CD14-positive monocyte (primary cell): ENCODE data around the gene LCOR. TPM values are rescaled to one million over a fixed set of nuclear protein-coding genes. Genes with fewer than 3 reads are reported as not detected.

Experiments used
- DNase-seq, 3 donors: peaks; one replicate each; pipeline ENCODE4 v3.0.0-alpha.2; 2011 to 2022
- H2AFZ ChIP-seq: 2 replicates; pipeline ENCODE4 v1.6.0; 2012; ENCODE audit warnings: mild to moderate bottlenecking, low read depth, low read length, inconsistent platforms; ENCODE audit not compliant: insufficient read depth, poor library complexity, severe bottlenecking
- H3K27ac ChIP-seq, 2 donors: 1 replicate in 1 of 2; 2 replicates in 1 of 2; pipeline ENCODE4 v1.5.1; 2012 to 2013; ENCODE audit warnings: low read length in 2 of 2, control low read depth in 1 of 2, inconsistent platforms in 1 of 2, low read depth in 1 of 2, mild to moderate bottlenecking in 1 of 2
- H3K27me3 ChIP-seq, 2 donors: one replicate each; pipeline versions ENCODE4 v1.6.0 to v1.6.1; 2011 to 2013; ENCODE audit warnings: low read length in 2 of 2; ENCODE audit not compliant: control insufficient read depth in 2 of 2, insufficient read depth in 2 of 2
- H3K36me3 ChIP-seq, 2 donors: replicated peaks in 1 of 2; 1 replicate in 1 of 2; 2 replicates in 1 of 2; pipeline versions ENCODE4 v1.5.1 to v1.6.1; 2012 to 2013; ENCODE audit warnings: low read length in 2 of 2, control low read depth in 1 of 2, inconsistent platforms in 1 of 2, mild to moderate bottlenecking in 1 of 2; ENCODE audit not compliant: insufficient read depth in 2 of 2, control insufficient read depth in 1 of 2
- H3K4me1 ChIP-seq, 2 donors: 1 replicate in 1 of 2; 2 replicates in 1 of 2; pipeline versions ENCODE4 v1.5.1 to v1.6.1; 2012 to 2013; ENCODE audit warnings: low read length in 2 of 2, control low read depth in 1 of 2, inconsistent platforms in 1 of 2, mild to moderate bottlenecking in 1 of 2, moderate library complexity in 1 of 2; ENCODE audit not compliant: insufficient read depth in 2 of 2, control insufficient read depth in 1 of 2
- H3K4me2 ChIP-seq: replicated peaks from 2 replicates; pipeline ENCODE3; 2012; ENCODE audit warnings: low read length, moderate library complexity, mild to moderate bottlenecking; ENCODE audit not compliant: poor library complexity, severe bottlenecking; ENCODE audit errors: extremely low read depth
- H3K4me3 ChIP-seq, 3 experiments: fragments of 200-600 bp in 1 of 3; sonication (generic) in 1 of 3; replicated peaks in 1 of 3; 1 replicate in 2 of 3; 2 replicates in 1 of 3; pipeline ENCODE4 v1.5.1; 2011 to 2013; ENCODE audit warnings: low read length in 3 of 3, mild to moderate bottlenecking in 3 of 3, control low read depth in 2 of 3, low read depth in 2 of 3, inconsistent platforms in 1 of 3, moderate library complexity in 1 of 3
- H3K79me2 ChIP-seq: 2 replicates; pipeline ENCODE4 v1.6.0; 2012; ENCODE audit warnings: mild to moderate bottlenecking, control low read depth, inconsistent platforms, low read length, moderate library complexity; ENCODE audit not compliant: insufficient read depth
- H3K9ac ChIP-seq: 2 replicates; pipeline ENCODE4 v1.6.0; 2017; ENCODE audit warnings: low read length, mild to moderate bottlenecking; ENCODE audit not compliant: insufficient read depth, poor library complexity, severe bottlenecking
- H3K9me3 ChIP-seq, 2 donors: replicated peaks in 1 of 2; 1 replicate in 1 of 2; 2 replicates in 1 of 2; pipeline versions ENCODE4 v1.5.1 to v1.6.1; 2012 to 2013; ENCODE audit warnings: low read length in 2 of 2, control low read depth in 1 of 2; ENCODE audit not compliant: control insufficient read depth in 1 of 2, insufficient read depth in 1 of 2
- H4K20me1 ChIP-seq: 2 replicates; pipeline ENCODE4 v1.6.0; 2012; ENCODE audit warnings: mild to moderate bottlenecking, low read length, control low read depth, moderate library complexity; ENCODE audit not compliant: insufficient read depth
- H3K27ac Mint-ChIP-seq, 7 donors: one replicate each; pipeline ENCODE4 v1.8.0; 2020; ENCODE audit warnings: mild to moderate bottlenecking in 7 of 7, mixed read lengths in 7 of 7, moderate library complexity in 6 of 7, inconsistent platforms in 2 of 7
- H3K27me3 Mint-ChIP-seq, 3 donors: one replicate each; pipeline ENCODE4 v1.8.0; 2021 to 2022; ENCODE audit warnings: low read depth in 3 of 3, mild to moderate bottlenecking in 3 of 3, mixed read lengths in 3 of 3, moderate library complexity in 3 of 3, inconsistent platforms in 1 of 3
- H3K36me3 Mint-ChIP-seq, 2 donors: one replicate each; pipeline ENCODE4 v1.8.0; 2020; ENCODE audit warnings: mixed read lengths in 2 of 2, inconsistent platforms in 1 of 2, mild to moderate bottlenecking in 1 of 2
- H3K4me1 Mint-ChIP-seq: one replicate; pipeline ENCODE4 v1.8.0; 2020; ENCODE audit warnings: mild to moderate bottlenecking, mixed read lengths
- H3K4me3 Mint-ChIP-seq, 2 donors: one replicate each; pipeline ENCODE4 v1.8.0; 2020; ENCODE audit warnings: mild to moderate bottlenecking in 2 of 2, mixed read lengths in 2 of 2, moderate library complexity in 1 of 2
- H3K9me3 Mint-ChIP-seq, 7 donors: one replicate each; pipeline ENCODE4 v1.8.0; 2020 to 2022; ENCODE audit warnings: mixed read lengths in 7 of 7, mild to moderate bottlenecking in 6 of 7, moderate library complexity in 6 of 7, inconsistent platforms in 2 of 7
- WGBS: methylation state at CpG from one replicate; pipeline ENCODE4 v1.1.5; 2013; ENCODE audit warnings: missing lambda C conversion rate; ENCODE audit not compliant: insufficient coverage; 5-methylcytosine and 5-hydroxymethylcytosine counted together
- intact Hi-C, 2 donors: fragments of 100-400 bp; cut with micrococcal nuclease; formaldehyde crosslinking; loops; one replicate each; pipeline versions ENCODE4 v1.15.0 to v1.15.1; 2023
- polyA plus RNA-seq, 3 donors: library from polyadenylated mRNA; depleted of rRNA in 1 of 3; unstranded in 2 of 3; stranded (reverse) in 1 of 3; fragments of 300-500 nt in 2 of 3; fragments of >200 nt in 1 of 3; fragmentation: Illumina TruSeq in 2 of 3; gene quantifications; 1 replicate in 2 of 3; 2 replicates in 1 of 3; pipeline ENCODE4 v1.2.3, GENCODE V29; 2012 to 2021
- TF ChIP-seq, protein P1 (sequence below): fragments of 200-600 bp; IDR thresholded peaks from one replicate; pipeline ENCODE4 v1.8.0; 2022; ENCODE audit warnings: antibody characterized with exemption, mild to moderate bottlenecking

Gene LCOR
- polyA plus RNA-seq, 3 donors, result 5.7 to 11.8 (median 10.0) TPM

DNA sequence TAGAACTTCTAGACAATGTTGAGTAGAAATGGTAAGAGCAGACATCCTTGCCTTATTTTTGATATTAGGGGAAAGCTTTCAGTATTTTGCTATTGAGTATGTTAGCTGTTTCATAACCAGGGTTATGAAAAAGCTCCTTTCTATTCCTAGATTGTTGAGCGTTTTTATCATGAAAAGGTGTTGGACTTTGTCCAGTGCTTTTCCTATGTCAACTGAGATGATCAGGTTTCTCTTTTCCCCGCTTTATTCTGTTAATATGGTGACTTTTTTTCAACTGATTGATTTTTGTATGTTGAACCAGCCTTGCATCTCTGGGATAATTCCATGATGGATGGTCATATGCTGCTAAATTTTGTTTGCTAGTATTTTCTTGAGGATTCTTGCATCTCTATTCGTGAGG lies 58.5 kb downstream of the LCOR start:
- H3K27ac Mint-ChIP-seq, result no peak overlapping the region

DNA sequence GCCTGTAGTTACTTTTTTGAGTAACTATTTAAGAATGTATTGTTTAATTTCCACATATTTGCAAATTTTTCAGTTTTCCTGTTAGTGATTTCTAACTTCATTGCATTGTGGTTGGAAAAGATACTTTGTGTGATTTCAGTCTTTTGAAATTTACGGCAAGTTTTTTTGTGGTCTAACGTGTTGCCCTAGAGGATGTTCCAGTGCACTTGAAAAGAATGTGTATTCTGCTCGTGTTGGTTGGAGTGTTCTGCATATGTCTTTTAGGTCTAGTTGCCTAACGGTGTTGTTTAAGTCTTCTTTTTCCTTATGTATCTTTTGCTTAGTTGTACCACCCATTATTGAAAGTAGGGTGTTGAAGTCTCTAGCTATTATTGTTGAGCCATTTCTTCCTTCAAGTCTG lies 59.7 kb downstream of the LCOR start:
- peaks cover 98% of the 10 kb centered on the region for H3K79me2 ChIP-seq
- intact Hi-C loops, result no loop called here
- no peak overlapping the region for H3K4me2 ChIP-seq
- H3K4me1 ChIP-seq, result peaks cover 3 to 10% of the 10 kb centered on the region in 2 donors
- H2AFZ ChIP-seq, result no peak overlapping the region
- WGBS, result 88% methylated on average over 3 of the region's 4 CpGs
- H4K20me1 ChIP-seq, result peaks cover 98% of the 10 kb centered on the region
- Mint-ChIP-seq H3K27me3 (no peaks in the 10 kb centered on the region), H3K36me3 (peaks cover 20 to 34% of the 10 kb centered on the region in 2 donors), H3K27ac (no peak overlapping the region), H3K4me1 (peaks cover 16% of the 10 kb centered on the region), H3K9me3 (peaks cover 0 to 8% (median 0%) of the 10 kb centered on the region in 7 donors), H3K4me3 (no peak overlapping the region)
- H3K36me3 ChIP-seq, result peaks cover 9 to 25% of the 10 kb centered on the region in 2 donors
- TF ChIP-seq, protein P1, sequence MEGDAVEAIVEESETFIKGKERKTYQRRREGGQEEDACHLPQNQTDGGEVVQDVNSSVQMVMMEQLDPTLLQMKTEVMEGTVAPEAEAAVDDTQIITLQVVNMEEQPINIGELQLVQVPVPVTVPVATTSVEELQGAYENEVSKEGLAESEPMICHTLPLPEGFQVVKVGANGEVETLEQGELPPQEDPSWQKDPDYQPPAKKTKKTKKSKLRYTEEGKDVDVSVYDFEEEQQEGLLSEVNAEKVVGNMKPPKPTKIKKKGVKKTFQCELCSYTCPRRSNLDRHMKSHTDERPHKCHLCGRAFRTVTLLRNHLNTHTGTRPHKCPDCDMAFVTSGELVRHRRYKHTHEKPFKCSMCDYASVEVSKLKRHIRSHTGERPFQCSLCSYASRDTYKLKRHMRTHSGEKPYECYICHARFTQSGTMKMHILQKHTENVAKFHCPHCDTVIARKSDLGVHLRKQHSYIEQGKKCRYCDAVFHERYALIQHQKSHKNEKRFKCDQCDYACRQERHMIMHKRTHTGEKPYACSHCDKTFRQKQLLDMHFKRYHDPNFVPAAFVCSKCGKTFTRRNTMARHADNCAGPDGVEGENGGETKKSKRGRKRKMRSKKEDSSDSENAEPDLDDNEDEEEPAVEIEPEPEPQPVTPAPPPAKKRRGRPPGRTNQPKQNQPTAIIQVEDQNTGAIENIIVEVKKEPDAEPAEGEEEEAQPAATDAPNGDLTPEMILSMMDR, result no peak
- no peak overlapping the region for H3K4me3 ChIP-seq
- no peaks in the 10 kb centered on the region for H3K27me3 ChIP-seq
- H3K27ac ChIP-seq, result no peak overlapping the region
- H3K9ac ChIP-seq, result no peak overlapping the region
- DNase-seq, result no peak
- no peaks in the 10 kb centered on the region for H3K9me3 ChIP-seq

More for the DNA sequence above, 58.5 kb downstream of the LCOR start:
- H3K4me1 Mint-ChIP-seq, result peaks cover 12% of the 10 kb centered on the region
- Histone ChIP-seq H3K27me3 (no peaks in the 10 kb centered on the region), H3K9me3 (no peaks in the 10 kb centered on the region), H3K36me3 (peaks cover 15 to 33% of the 10 kb centered on the region in 2 donors), H3K79me2 (peaks cover 98% of the 10 kb centered on the region), H2AFZ (no peak overlapping the region), H3K4me2 (no peak overlapping the region), H3K27ac (peak overlapping the region in 1 of 2 donors; percentile 65), H3K4me3 (no peak overlapping the region), H3K4me1 (peaks cover 3 to 10% of the 10 kb centered on the region in 2 donors), H4K20me1 (peaks cover 99% of the 10 kb centered on the region), H3K9ac (no peak overlapping the region)
- no peak overlapping the region for H3K4me3 Mint-ChIP-seq
- peaks cover 0 to 8% (median 0%) of the 10 kb centered on the region in 7 donors for H3K9me3 Mint-ChIP-seq
- DNase-seq, result no peak
- H3K27me3 Mint-ChIP-seq, result no peaks in the 10 kb centered on the region
- TF ChIP-seq, protein P1, result no peak
- WGBS, result 96% methylated on average over 3 of the region's 3 CpGs
- H3K36me3 Mint-ChIP-seq, result peaks cover 24 to 36% of the 10 kb centered on the region in 2 donors
- intact Hi-C loops, result no loop called here
